HG03196 (cell line): ENCODE data around the gene SYCE1.

Experiments
- ATAC-seq: cut with Tn5 transposase; IDR thresholded peaks from one replicate; pipeline ENCODE4 v1.9.1; 2021; ENCODE audit not compliant: unreplicated experiment

SYCE1 gene

DNA sequence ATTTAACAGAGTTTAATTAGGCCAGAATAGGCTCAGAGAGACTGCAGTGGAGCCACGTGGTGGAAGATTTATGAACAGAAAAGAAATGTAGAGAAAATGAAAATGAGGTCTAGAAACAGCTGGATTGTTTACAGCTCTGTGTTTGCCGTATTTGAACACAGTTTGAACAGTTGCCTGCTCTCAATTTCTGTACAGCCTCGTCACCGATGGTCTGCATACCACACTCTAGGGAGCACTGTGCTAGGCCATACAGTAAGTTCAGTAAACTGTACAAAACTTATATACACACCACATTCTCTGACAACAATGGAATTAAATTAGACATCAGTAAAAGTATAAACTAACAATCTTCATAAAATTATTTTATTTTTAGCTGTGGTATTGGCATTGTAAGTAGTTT, 49.3 kb downstream of the SYCE1 start:
- ATAC-seq, result no peak

DNA sequence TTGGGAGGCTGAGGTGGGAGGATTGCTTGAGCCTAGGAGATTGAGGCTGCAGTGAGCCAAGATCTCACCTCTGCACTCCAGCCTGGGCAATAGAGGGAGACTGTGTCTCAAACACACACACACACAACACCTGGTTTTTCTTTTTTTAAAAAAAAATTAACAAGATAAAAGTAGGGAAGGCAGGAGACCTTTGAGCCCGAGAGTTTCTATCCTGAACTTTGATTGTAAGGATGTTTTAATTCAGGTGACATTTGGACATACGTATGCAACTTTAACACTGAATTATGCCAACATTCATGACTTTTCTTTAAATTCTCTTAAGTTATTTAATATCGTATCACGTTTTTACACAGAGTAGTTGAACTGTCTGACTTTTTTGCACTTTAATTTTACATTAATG, 49.9 kb downstream of the SYCE1 start:
- ATAC-seq, result no peak

DNA sequence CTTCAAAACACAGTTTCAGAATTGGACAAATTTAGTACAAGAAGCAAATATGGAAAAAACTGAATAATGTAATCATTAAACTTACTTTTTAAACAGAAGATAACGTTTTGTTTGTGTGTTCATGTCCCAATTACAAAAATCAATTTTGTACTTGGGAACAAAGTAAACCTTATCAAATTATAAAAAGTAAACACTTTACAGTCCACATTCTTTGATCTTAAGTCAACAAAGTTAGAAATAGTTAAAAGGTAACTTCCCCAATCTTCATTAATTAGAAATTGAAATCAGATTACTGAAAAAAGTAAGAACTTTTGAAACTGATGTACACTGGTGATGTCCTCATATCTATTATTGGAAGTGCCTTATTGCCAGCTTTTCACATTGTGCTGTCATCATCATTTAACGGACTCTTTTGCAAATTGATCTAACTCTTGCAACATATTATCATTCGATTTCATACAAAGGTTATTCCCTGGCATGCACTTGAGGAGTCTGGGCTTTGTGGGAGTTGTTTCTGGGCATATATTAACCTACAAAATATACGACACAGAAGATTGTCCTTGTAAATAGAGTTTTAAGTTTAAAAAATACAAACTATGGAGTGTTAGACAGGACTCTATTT, 53.4 kb downstream of the SYCE1 start:
- ATAC-seq, result no peak

DNA sequence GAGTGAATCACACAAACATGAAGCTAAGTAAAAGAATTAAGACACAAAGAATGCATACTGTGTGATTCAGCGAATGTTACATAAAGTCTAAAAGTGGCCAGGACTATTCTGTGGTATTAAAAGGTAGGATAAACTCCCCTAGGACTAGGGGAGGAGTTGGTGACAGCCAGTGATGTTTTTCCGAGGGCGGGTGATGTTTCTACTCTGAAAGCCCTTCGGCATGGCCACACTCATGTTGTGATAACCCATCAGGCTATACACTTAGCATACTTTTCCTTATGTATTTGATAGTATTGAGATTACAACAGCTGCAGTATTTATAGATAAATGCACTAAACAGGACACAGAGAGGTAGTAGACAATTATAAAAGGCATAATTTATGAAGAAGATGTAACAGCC, 54.0 kb downstream of the SYCE1 start:
- no peak for ATAC-seq

DNA sequence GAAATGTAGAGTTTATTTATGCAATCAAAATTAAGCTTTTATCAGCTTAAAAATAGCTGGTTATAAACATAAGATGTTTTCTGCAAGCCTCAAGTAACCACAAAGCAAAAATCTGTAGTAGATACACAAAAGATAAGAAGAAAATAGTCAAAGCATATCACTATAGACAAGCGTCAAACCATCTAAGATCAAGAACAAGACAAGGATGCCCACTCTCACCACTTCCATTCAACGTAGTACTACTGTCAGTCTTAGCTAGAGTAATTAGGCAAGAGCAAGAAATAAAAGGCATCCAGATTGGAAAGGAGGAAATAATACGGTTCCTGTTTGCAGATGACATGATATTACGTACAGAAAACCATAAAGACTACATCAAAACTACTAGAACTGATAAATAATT, 55.7 kb downstream of the SYCE1 start:
- ATAC-seq, result no peak
